Hepatocyte (in vitro differentiated cells): Measurements from ENCODE around the gene RD3L.

ENCODE experiments used
- EZH2 ChIP-seq: fragments of 200-600 bp; sonication (generic); IDR thresholded peaks from 2 replicates; pipeline ENCODE4 v1.6.1; 2016; ENCODE audit warnings: antibody characterized with exemption, mild to moderate bottlenecking, borderline replicate concordance
- EZH2phosphoT487 ChIP-seq: fragments of 200-600 bp; sonication (generic); IDR thresholded peaks from one replicate; pipeline ENCODE4 v1.6.1; 2018; ENCODE audit warnings: antibody characterized with exemption, mild to moderate bottlenecking, low read depth, moderate library complexity; ENCODE audit not compliant: unreplicated experiment, severe bottlenecking
- TF ChIP-seq, protein P1 (sequence below): fragments of 200-600 bp; sonication (generic); IDR thresholded peaks from 2 replicates; pipeline ENCODE4 v1.5.1; 2016; ENCODE audit warnings: antibody characterized with exemption, mild to moderate bottlenecking; ENCODE audit not compliant: poor library complexity

DNA sequence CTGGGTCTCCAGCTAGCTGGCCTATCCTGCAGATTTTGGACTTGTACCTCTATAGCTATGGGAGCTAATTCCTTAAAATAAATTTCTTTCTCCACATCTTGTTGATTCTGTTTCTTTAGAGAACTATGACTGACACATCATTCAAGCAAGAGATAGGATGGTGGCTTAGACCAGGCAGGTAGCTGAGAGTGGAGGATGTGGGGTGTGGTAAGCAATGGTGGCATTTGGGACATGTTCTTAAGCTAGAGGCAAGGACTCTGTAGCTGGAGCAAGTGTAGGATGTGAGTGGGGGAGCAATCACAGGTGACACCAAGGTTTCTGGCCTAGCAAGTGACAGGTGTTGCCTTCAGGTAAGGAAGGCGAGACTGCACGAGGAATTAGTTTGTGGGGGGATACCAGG lies 7.2 kb downstream of the RD3L start:
- TF ChIP-seq, protein P1, sequence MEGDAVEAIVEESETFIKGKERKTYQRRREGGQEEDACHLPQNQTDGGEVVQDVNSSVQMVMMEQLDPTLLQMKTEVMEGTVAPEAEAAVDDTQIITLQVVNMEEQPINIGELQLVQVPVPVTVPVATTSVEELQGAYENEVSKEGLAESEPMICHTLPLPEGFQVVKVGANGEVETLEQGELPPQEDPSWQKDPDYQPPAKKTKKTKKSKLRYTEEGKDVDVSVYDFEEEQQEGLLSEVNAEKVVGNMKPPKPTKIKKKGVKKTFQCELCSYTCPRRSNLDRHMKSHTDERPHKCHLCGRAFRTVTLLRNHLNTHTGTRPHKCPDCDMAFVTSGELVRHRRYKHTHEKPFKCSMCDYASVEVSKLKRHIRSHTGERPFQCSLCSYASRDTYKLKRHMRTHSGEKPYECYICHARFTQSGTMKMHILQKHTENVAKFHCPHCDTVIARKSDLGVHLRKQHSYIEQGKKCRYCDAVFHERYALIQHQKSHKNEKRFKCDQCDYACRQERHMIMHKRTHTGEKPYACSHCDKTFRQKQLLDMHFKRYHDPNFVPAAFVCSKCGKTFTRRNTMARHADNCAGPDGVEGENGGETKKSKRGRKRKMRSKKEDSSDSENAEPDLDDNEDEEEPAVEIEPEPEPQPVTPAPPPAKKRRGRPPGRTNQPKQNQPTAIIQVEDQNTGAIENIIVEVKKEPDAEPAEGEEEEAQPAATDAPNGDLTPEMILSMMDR: no peak
- TF ChIP-seq EZH2phosphoT487 (no peak), EZH2 (no peak)
